NCI-H1092 (cell line): Measurements from ENCODE around the gene RUBCNL.
"Not testable (repeated sequence)": the region's sequence is repeated elsewhere in the genome, so short reads cannot be mapped to it uniquely, and the experiment has no call there.

Experiments
- DNase-seq: peaks from one replicate; lab custom pipeline; 2025; lab: John Stamatoyannopoulos, UW

The RUBCNL gene

DNA sequence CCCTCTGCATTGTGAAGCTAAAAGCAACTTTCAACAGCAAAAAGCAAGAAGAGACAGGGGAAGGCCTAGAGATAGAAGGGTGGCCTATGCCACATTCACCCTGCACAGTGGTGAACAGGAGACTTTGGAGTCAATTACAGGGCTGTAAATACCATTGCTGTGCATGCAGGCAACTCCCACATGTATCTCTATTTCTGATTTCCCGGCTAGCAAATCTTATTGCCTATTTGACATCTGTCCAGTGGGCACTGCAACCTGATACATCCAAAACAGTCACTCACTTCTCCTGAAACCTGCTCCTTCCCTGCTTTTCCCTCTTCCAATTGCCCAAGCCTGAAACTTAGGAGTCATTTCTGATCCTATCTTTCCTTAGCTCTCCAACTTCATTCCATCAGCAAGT, 13.4 kb downstream of the RUBCNL start:
- DNase-seq = no peak

DNA sequence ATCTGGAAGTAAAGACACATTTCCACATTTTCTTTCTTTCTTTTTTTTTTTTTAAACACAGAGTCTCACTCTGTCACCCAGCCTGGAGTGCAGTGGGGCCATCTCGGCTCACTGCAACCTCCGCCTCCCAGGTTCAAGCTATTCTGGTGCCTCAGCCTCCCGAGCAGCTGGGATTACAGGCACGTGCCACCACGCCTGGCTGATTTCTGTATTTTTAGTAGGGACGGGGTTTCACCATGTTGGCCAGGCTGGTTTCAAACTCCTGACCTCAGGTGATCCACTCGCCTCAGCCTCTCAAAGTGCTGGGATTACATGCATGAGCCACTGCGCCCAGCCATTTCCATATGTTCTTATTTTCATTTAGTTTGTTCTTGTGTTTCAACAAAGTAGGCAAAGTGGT, 14.1 kb downstream of the RUBCNL start:
- not testable (repeated sequence) for DNase-seq

DNA sequence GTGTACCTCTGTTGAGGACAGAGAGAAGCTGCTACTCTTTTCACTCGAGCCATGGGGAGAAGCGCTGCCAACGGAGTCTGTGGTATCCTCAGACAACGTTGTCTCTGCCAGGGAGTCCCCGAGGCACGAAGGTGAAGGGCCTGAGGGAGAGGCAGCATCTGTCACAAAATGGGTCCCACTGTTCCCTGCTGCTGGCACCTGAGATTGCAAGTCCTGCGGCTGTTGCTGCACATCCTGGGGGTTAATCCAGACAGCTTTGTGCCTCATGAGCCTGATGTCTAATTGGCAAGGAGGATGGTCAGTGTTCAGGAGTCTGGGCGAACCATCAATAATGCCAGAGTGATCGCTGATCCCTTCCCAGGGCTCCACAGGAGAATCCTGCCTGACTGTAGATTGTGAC, 15.0 kb downstream of the RUBCNL start:
- DNase-seq = no peak

DNA sequence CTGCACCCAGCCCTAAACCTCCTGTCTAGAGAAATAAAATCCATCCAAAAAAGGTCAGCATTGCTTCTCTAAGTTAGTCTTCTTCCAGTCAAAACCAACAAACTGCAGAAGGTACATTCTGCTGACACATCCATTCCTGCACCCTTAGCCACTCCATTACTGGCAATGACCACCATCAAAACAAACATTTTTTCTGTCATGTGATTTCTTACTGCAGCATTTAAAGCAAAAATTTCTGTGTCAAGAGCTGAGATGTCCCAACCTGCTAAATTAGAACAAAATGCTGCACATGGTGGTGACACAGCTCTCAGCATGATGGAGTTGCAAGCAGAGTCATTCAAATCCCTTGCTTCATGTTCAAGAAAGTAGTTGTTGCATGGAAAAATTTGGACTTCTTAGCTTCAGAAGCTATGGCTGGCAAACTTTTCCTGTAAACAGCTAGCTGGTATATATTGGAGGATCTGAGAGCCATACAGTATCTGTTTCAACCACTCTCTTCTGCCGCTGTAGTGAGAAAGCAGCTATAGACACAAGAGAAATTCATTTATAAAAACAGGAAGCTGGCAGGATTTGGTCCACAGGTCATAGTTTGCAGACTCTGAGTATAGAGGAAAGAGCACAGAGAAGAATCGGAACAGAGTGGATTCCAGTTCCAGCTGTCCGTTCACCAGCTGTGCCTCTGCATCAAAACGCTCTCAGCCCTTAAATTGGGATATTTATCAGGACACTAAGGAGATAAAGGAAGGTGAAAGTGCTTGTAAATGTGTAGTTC, 17.4 kb downstream of the RUBCNL start:
- no peak for DNase-seq

DNA sequence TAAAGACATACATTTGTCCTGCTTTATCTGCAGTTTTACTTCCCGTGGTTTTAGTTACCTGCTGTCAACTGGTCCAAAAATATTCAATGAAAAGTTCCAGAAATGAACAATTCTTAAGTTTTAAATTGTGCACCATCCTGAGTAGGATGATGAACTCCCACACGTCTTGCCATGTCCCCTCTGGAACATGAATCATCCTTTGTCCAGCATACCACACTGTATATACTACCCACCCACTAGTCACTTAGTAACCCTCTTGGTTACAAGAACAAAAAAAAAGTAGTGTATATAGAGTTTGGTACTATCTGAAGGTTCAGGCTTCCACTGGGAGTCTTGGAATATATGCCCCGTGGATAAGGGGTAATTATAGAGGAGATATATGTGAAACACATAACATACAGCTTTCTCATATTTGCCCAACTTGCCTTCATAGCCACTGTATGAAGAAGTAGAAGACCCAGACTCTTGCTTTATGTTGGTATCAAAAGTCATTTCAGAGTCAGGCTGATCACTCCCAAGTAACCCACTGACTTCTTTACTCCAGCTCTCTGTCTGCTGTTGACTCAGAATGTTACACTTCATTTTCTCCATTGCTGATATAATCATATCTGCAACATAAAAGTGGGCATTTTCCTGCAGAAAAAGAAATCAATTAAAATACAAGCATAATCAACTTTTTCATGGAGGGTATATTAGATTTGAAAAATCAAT, 19.3 kb downstream of the RUBCNL start:
- DNase-seq = no peak

DNA sequence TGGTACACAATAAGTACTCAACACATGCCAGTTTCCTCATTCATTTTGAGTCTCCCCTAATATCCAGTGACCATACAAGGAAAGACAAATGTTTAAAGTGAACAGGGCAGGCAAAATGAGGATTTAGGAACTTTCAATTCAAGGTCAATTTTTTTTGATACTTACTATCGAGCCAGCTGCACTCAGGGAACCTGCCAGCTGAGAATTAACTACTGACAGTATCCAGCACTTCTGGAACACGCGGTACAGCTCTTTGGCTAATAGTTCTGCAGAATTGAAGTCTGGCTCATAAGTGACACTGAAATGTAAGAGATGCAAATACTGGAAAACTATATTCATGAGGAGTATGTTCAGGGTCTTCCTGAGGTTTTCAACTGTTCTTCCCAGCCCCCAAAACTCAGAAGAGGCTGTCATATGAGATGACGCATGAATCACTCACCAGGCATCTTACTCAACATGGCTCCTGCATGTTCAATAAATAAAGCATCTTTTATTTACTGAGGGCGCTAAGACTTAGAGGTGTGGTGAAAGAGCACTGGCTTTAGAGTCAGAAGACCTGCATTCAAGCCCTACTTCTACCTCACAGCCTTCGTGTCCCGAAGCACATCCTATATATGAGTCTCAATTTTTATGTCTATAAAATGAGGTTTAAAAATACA, 25.6 kb downstream of the RUBCNL start:
- DNase-seq = no peak

DNA sequence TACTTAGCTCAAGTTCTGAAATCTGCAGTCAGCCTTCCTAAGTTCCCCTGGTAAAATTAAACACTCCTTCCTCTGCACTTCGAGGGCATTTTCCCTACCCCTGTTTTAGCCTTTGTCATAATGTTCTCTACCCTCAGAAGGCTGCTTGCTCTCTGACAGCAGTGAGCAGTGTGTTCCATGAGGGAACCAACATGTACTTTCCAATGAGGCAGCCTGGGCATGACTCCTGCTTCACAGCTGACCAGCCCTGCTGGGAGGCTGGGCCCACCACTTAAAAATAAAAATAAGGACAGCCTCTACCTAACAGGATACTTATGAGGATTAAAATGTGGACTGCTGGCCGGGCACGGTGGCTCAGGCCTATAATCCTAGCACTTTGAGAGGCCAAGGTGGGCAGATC, 26.4 kb downstream of the RUBCNL start:
- no peak for DNase-seq

DNA sequence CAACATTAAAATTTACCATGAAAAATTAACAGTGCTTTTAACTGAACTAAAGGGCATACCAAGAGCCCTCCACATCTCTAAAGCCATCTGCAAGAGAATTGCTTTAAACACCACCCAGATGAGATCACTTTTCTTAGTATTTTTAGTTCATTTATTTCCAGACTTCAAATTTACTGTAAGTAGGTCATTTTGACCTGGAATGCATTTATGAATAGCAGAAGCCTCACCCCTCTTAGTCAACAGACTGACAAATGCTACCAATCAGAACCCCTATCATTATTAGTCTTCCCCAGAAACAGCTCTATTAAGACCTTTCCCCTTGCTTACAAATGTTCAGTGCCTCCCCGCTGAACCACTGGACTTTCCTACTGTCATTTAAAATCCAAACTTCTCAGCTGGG, 27.3 kb downstream of the RUBCNL start:
- no peak for DNase-seq

DNA sequence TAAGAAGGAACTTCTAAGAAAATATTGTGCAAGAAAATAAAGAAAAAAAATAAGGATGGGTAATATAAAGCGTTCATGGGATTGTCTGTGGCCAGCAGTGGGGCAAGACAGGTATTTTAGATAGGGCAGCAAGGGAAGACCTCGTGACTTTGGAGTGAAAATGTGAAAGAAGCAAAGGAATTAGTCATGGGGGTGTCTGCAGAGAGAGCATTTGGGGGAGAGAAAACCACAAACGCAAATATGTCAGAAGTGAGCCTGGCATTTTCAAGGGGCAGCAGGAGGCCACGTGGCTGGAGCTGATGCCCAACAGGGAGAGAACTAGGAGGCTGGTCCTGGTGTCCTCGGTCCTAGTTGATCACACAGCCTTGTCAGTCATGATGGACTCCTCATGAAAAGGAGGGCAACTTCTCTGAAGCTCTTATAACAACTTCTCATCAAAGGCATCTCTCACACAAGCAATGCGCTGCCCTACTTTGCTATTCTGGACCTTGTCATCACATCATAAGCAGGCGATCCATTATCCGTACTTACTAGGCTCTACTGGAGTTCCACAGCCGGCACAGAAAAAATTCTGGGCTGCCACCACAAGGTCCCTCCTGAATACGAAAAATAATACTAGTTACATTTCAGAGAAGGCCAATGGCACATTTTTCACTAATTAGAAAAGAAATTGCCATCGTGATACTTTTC, 31.0 kb downstream of the RUBCNL start:
- no peak for DNase-seq

DNA sequence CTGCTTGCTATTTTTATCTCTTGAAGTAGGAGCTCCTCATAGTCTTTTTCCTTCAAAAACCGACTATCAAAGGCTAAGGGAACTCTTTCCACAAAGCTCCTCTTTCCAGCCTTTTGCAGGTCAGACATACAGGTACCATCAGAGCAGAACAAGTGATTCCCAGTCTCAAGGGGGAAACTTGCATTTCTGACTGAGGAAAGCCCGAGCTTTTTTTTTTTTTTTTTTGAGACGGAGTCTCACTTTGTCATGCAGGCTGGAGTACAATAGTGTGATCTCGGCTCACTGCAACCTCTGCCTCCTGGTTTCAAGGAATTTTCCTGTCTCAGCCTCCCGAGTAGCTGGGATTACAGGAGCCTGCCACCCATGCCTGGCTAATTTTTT, 32.0 kb downstream of the RUBCNL start:
- no peak for DNase-seq

DNA sequence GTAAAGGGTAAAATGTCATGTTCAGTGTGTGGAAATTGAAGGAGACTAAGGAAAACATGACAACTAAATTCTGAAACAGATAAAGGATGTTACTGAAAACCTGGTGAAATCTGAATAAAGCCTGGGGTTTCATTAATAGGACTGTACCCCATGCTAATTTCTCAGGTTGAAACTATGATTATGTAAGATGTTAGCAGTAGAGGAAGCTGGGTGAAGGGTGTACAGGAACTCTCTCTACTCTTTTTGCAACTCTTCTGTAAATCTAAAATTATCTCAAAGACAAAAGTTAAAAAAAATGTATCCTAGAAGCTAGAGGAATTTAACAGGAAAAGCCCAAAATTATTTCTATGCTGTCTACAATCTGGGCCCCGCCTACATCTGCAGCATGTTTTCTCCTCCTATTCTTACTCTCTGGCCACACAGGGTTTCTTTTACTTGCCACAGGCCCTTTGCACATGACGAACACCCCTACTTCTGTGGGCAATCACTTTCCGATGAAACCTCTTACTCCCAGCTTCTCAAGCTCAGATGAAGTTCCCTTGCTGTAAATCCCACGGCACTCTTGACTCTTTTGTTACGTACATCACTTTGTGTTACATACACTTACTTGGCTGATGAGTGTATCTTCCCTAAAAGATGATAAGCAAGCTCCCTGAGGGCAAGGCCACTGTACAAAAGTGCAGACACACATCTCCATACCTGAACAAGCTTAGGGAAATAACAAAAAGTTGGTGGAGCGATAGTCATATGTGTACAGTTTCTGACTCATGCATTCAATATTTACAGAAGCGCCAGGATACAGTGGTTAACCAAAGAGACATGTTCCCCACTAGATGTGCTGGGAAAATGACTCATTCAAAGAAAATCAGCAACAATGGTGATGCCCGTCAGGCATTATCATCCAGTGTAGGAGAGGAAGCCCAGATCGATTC, 32.6 kb downstream of the RUBCNL start:
- DNase-seq = no peak

DNA sequence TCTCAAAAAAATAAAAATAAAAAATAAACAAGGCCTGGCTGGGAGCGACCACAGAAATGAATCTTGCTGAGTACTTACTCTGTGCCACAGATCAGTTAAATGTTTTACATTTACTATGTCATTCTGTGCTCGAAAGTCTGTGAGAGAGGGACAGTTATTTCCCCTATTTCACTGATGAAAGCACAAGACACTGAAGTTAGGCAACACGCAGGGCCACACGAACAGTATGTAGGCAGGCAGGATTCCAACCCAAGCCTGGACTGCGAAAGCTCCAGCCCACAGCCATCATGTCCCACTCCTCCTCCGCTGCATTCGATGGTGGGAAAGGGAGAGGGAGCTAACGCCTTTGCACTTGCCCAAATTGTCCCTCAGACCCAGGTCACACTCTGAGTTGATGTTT, 34.2 kb downstream of the RUBCNL start:
- DNase-seq = no peak

DNA sequence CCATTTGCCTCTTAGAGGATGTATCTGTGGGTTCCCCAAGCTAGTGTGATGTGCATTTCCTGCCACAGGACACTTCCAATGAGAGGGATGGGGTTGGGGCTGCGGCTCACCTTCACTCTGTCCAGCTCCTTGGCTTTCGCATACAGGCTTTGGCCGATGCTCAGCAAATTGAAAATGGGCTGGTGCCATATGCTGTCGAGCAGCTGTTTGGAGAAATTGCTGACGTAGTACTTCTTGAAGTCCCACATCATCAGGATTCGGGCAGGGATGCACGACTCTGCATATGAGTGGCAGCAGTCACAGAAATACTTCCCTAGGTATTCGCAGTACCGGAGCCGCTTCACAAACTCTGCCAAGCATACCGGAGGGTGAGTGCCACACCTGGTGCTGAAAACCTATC, 37.0 kb downstream of the RUBCNL start:
- no peak for DNase-seq

DNA sequence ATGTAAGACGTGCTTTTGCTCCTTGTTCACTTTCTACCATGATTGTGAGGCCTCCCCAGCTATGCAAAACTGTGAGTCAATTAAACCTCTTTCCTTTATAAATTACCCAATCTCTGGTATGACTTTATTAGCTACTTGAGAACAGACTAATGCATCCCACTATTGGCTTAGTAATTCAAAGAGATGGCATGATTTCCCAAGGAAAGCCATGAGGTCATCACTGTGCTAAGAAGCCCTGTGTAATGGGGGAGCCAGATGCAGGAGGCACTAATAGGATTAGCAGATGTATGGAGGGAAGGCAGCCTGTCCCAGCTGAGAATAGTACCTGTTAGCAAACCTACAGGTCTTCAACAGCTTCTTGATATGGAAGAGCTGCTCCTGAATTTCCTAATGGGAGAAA, 38.1 kb downstream of the RUBCNL start:
- DNase-seq = no peak

DNA sequence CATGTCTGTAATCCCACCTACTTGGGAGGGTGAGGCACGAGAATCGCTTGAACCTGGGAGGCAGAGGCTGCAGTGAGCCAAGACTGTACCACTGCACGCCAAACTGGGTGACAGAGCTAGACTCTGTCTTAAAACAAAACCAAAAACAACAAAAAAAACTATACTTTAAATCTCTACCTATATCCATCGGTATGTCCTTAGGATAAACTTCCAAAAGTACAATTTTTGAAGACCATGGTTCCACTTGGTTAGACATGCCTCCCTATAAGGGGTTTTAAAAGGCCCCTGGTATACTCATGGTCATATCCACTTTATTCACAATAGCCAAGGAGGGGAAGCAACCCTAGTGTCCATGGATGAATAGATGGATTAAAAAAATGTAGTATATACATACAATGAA, 39.8 kb downstream of the RUBCNL start:
- DNase-seq = no peak

DNA sequence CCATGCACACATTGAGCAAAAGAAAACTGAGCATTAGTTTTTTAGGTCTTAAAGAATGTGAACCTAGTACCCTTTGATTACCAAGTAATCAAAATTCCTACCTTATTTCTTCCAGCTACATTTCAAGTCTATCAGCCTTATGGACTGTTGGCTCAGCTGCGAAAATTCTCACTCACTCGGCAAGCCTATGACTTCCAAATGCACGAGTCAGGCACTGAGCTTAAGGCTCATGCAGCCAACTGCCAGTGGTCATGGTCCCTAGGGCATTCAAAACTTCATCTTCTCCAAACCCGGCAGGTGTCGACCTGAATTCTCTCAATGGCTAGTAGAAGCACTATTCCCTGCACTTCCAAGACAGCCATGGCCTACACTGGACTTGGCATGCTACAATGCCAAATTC, 41.2 kb downstream of the RUBCNL start:
- DNase-seq = no peak

DNA sequence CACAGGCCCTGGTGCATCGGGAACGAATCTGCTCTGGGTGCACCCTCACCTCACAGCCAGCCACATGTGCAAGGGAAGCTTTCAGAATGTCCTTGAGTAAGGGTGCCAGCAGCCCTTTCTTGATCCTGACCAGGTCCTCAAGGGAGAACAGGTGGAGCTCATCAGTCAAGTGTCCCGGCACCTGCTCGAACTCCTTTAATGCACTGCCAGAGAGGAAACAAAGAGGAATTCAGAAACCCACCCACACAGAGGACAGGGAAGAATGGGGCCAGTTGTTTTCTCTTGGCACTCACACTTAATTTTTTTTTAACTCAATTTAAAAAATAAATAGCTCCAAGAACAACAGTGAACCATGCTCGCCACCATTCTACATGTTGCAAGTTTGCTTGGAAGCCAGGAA, 41.7 kb downstream of the RUBCNL start:
- no peak for DNase-seq

DNA sequence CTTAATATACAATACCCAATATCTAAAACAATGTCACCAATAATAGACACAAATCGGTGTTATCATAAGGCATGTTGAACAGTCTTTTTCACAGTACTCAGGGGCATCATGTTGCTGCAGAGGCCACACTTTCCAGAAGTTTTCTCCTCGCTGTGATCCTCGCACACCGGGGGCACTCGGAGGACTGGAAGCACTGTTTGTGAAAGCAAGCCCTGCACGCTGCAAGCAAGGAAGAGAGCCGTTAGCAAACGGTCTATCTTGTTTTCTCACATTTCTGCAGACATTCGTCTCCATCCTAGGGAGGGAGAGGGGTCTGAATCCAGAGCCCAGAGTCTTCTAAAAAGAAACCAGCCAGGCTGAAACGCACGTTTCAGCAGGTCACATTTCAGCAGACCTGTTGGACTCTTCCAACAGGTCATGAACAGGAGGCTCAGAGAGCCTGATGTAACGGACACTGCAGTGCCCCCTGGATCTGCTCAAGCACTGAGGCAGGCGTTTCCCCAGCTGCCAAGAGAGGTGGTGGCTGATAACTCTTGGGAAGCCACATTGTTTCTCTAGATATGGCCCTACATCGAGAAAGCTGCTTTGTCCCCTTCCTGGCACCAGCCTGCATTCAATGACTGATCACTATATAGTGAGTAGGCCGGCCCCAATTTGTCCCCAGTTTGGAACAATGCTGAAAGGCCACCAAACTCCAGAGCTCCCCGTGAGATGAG, 43.6 kb downstream of the RUBCNL start:
- no peak for DNase-seq

DNA sequence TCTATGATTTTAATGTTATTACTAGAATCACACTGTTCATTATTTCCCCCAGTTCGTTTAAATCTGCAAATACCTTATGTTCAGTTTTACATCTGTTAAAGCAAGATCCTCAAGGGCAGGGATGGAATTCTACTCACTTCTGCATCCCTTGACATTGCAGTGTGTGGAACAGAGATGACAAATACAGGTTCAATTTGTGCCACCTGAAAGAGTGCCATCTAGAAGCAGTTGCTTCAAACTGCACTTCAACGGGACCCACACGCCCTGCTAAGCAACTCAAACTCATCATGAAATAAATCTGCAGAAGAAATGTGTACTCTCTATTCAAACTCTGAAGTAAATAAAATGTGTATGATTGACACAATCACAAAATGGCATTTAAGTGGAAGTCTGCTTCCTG, 44.5 kb downstream of the RUBCNL start:
- DNase-seq = no peak

DNA sequence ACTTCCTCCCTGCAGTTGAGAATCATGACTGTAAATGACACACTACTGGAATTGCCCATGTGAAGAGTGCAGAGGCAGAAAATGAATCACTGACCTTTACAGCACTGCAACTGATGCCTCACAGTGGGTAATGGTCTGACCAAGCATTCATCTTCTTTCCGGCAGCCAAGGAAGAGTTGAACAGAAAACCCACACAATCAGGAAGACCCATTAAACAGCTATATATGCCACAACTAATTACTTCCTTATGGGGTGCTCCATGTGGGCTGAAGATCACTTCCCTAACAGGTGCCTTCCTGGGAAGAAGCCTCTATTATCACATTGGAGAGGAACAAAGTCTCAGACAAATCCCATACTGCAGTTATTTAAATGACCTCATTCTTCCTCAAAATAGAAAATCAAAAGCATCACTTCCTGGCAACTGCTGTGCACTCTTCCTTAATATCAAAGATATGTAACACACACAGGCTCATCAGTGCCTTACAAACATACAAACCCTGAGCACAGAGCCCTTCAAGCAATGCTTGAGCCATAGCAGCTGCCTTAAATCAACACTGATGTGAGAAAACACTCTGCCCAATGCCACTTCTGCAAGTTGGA, 45.8 kb downstream of the RUBCNL start:
- DNase-seq = no peak
